WTC11 (cell line): ENCODE data around the gene TMEM59L. TPM values are rescaled to one million over a fixed set of nuclear protein-coding genes. Genes with fewer than 3 reads are reported as not detected.

Experiments
- ATAC-seq: fragments of 200-7000 bp; cut with Tn5 transposase; 2 replicates; pipeline ENCODE4 v1.10.0; 2021; ENCODE audit warnings: mild to moderate bottlenecking, moderate library complexity
- CTCF ChIA-PET: fragments of 300-600 bp; sonication (Branson Sonifier 250); formaldehyde crosslinking; loops from one replicate; lab custom pipeline; 2021; ENCODE audit warnings: antibody characterized with exemption; lab: Charles Lee
- POLR2A ChIA-PET: fragments of 350-600 bp; sonication (Branson Sonifier 250); formaldehyde crosslinking; loops from one replicate; lab custom pipeline; 2021; ENCODE audit warnings: antibody characterized with exemption; lab: Charles Lee
- DNase-seq: peaks from one replicate; pipeline ENCODE4 v3.0.0; 2021; ENCODE audit warnings: low spot score
- H3K27ac Mint-ChIP-seq: 2 replicates; pipeline ENCODE4 v1.8.0; 2021; ENCODE audit warnings: mixed read lengths
- H3K27me3 Mint-ChIP-seq: 2 replicates; pipeline ENCODE4 v1.8.0; 2021; ENCODE audit warnings: low read depth, mild to moderate bottlenecking, moderate library complexity, mixed read lengths
- H3K36me3 Mint-ChIP-seq: 2 replicates; pipeline ENCODE4 v1.8.0; 2021; ENCODE audit warnings: mixed read lengths
- H3K4me1 Mint-ChIP-seq: 2 replicates; pipeline ENCODE4 v1.8.0; 2022; ENCODE audit warnings: mixed read lengths
- H3K4me3 Mint-ChIP-seq: 2 replicates; pipeline ENCODE4 v1.8.0; 2021; ENCODE audit warnings: mild to moderate bottlenecking, moderate library complexity, mixed read lengths
- H3K9me3 Mint-ChIP-seq: 2 replicates; pipeline ENCODE4 v1.8.0; 2021; ENCODE audit warnings: mixed read lengths
- ARID4B ChIP-seq: sonication (generic); formaldehyde crosslinking; IDR thresholded peaks from 2 replicates; pipeline ENCODE4 v1.8.0; 2023; ENCODE audit warnings: missing genetic modification reagents, mild to moderate bottlenecking, borderline replicate concordance
- ATF3 ChIP-seq: sonication (generic); formaldehyde crosslinking; conservative IDR thresholded peaks from 2 replicates; pipeline ENCODE4 v1.8.1; 2022; ENCODE audit warnings: mild to moderate bottlenecking, missing genetic modification reagents
- CREM ChIP-seq: sonication (generic); formaldehyde crosslinking; IDR thresholded peaks from 2 replicates; pipeline ENCODE4 v1.8.1; 2022; ENCODE audit warnings: mild to moderate bottlenecking, missing genetic modification reagents, moderate library complexity
- ERG ChIP-seq: fragments of 250-450 bp; sonication (Bioruptor Pico); IDR thresholded peaks from 2 replicates; pipeline ENCODE4 v1.8.0; 2021; ENCODE audit warnings: mild to moderate bottlenecking
- FOXK1 ChIP-seq: sonication (generic); formaldehyde crosslinking; IDR thresholded peaks from 2 replicates; pipeline ENCODE4 v1.8.0; 2022; ENCODE audit warnings: mild to moderate bottlenecking, moderate library complexity, missing genetic modification reagents
- FOXP4 ChIP-seq: sonication (generic); formaldehyde crosslinking; IDR thresholded peaks from 2 replicates; pipeline ENCODE4 v1.8.0; 2022; ENCODE audit warnings: mild to moderate bottlenecking, missing genetic modification reagents
- IRF2 ChIP-seq: sonication (generic); formaldehyde crosslinking; IDR thresholded peaks from 2 replicates; pipeline ENCODE4 v1.8.0; 2022; ENCODE audit warnings: low read depth, missing genetic modification reagents, borderline replicate concordance
- NFE2L1 ChIP-seq: sonication (generic); formaldehyde crosslinking; IDR thresholded peaks from 2 replicates; pipeline ENCODE4 v1.8.1; 2023; ENCODE audit warnings: missing genetic modification reagents
- NR3C1 ChIP-seq: sonication (generic); formaldehyde crosslinking; conservative IDR thresholded peaks from 2 replicates; pipeline ENCODE4 v1.8.1; 2023; ENCODE audit warnings: low read depth, mild to moderate bottlenecking, missing genetic modification reagents
- PRDM15 ChIP-seq: sonication (generic); formaldehyde crosslinking; IDR thresholded peaks from 2 replicates; pipeline ENCODE4 v1.8.0; 2022; ENCODE audit warnings: missing genetic modification reagents
- PREB ChIP-seq: sonication (generic); formaldehyde crosslinking; IDR thresholded peaks from 2 replicates; pipeline ENCODE4 v1.8.1; 2022; ENCODE audit warnings: mild to moderate bottlenecking, missing genetic modification reagents, moderate library complexity, borderline replicate concordance
- SMAD3 ChIP-seq: sonication (generic); formaldehyde crosslinking; IDR thresholded peaks from 2 replicates; pipeline ENCODE4 v1.8.0; 2022; ENCODE audit warnings: missing genetic modification reagents, mild to moderate bottlenecking, borderline replicate concordance
- TCF7 ChIP-seq: sonication (generic); formaldehyde crosslinking; IDR thresholded peaks from 2 replicates; pipeline ENCODE4 v1.8.0; 2022; ENCODE audit warnings: mild to moderate bottlenecking, low read depth, missing genetic modification reagents, moderate library complexity
- ZNF138 ChIP-seq: sonication (generic); formaldehyde crosslinking; conservative IDR thresholded peaks from 2 replicates; pipeline ENCODE4 v1.8.1; 2022; ENCODE audit warnings: mild to moderate bottlenecking, moderate library complexity, missing genetic modification reagents
- ZNF281 ChIP-seq: sonication (generic); formaldehyde crosslinking; IDR thresholded peaks from 2 replicates; pipeline ENCODE4 v1.8.0; 2023; ENCODE audit warnings: mild to moderate bottlenecking, missing genetic modification reagents
- ZNF512 ChIP-seq: sonication (generic); formaldehyde crosslinking; IDR thresholded peaks from 2 replicates; pipeline ENCODE4 v1.8.1; 2022; ENCODE audit warnings: missing genetic modification reagents, borderline replicate concordance
- total RNA-seq: library from RNA; stranded (reverse); gene quantifications from 3 replicates; pipeline ENCODE4 v1.2.3, GENCODE V29; 2021

Gene TMEM59L
- total RNA-seq, 1 experiment from 2014 or later = 14.8 TPM

- 0 out of 2 replicates have a peak, but pooled peaks cover 3% of the 10 kb centered on the region for H3K36me3 Mint-ChIP-seq
- ATAC-seq (peak; percentile 56), DNase-seq (peak; percentile 98)
- H3K4me3 Mint-ChIP-seq = peak overlapping the region; percentile 86
- H3K4me1 Mint-ChIP-seq = peaks cover 39% of the 10 kb centered on the region
- CTCF ChIA-PET = interaction anchor here (0.6 to 4.5 kb wide), 29 partner anchors 10 to 396 kb away, joined by 3 to 39 read pairs (median 5); partner anchors contain the start of genes ELL, ISYNA1 and UBA52
- H3K9me3 Mint-ChIP-seq = 0 out of 2 replicates have a peak, but pooled peaks cover 3% of the 10 kb centered on the region
- POLR2A ChIA-PET = interaction anchor here (0.6 to 2.5 kb wide), 8 partner anchors 9 to 106 kb away, joined by 3 to 18 read pairs (median 4); partner anchors contain the start of genes KXD1 and UBA52
- peaks cover 5% of the 10 kb centered on the region; the same call in 1 of the 2 replicates for H3K27me3 Mint-ChIP-seq
- peak overlapping the region; percentile 98 for H3K27ac Mint-ChIP-seq
- TF ChIP-seq FOXK1 (CRISPR knock-in tag) = no peak; the same call in 1 of the 2 replicates
- peak; percentile 48; the same call in 1 of the 2 replicates for TF ChIP-seq NFE2L1 (CRISPR knock-in tag)
- no peak; the same call in 1 of the 2 replicates for TF ChIP-seq ARID4B (CRISPR knock-in tag)
- no peak for TF ChIP-seq NR3C1 (CRISPR knock-in tag)
- no peak for TF ChIP-seq SMAD3 (CRISPR knock-in tag)
- TF ChIP-seq TCF7 (CRISPR knock-in tag) = no peak
- TF ChIP-seq ZNF512 (CRISPR knock-in tag) = no peak
- no peak for TF ChIP-seq FOXP4 (CRISPR knock-in tag)
- TF ChIP-seq IRF2 (CRISPR knock-in tag) = no peak
- peak; percentile 85; the same call in 1 of the 2 replicates for TF ChIP-seq CREM (CRISPR knock-in tag)
- no peak for TF ChIP-seq PREB
- TF ChIP-seq PRDM15 (CRISPR knock-in tag) = peak; percentile 56
- no peak for TF ChIP-seq ZNF281 (CRISPR knock-in tag)
- no peak for TF ChIP-seq ZNF138 (CRISPR knock-in tag)
- TF ChIP-seq ATF3 = no peak
- TF ChIP-seq ERG (CRISPR knock-in tag) = no peak
These were observed 22.1 kb upstream of the TMEM59L start for GRCh38 chr19:18590273-18591272.
